Dedifferentiated amniotic fluid mesenchymal stem cell (primary cell): Measurements from ENCODE around the gene SUPT6H.
"Not testable (repeated sequence)": the region's sequence is repeated elsewhere in the genome, so short reads cannot be mapped to it uniquely, and the experiment has no call there.

Experiments used
- DNase-seq: peaks from one replicate; pipeline ENCODE4 v3.0.0-alpha.2; 2016; ENCODE audit errors: extremely low spot score

The SUPT6H gene

GRCh38 chr17:28719021-28719433, 57.0 kb downstream of the SUPT6H start:
- DNase-seq, result no peak

- no peak for DNase-seq
Measured at GRCh38 chr17:28720247-28720996, 58.4 kb downstream of the SUPT6H start.

- not testable (repeated sequence) for DNase-seq
Measured at GRCh38 chr17:28720997-28721329, 59.0 kb downstream of the SUPT6H start.

- DNase-seq, result no peak
Measured at GRCh38 chr17:28722417-28723158, 60.6 kb downstream of the SUPT6H start.

GRCh38 chr17:28723159-28723835, 61.3 kb downstream of the SUPT6H start:
- no peak for DNase-seq

GRCh38 chr17:28723836-28724499, 62.0 kb downstream of the SUPT6H start:
- not testable (repeated sequence) for DNase-seq

- DNase-seq, result no peak
Measured at GRCh38 chr17:28724500-28725165, 62.6 kb downstream of the SUPT6H start.

GRCh38 chr17:28725166-28725659, 63.2 kb downstream of the SUPT6H start:
- no peak for DNase-seq

GRCh38 chr17:28725660-28726225, 63.7 kb downstream of the SUPT6H start:
- peak; percentile 45 for DNase-seq

- no peak for DNase-seq
Measured at GRCh38 chr17:28726226-28726626, 64.2 kb downstream of the SUPT6H start, which contains the start of gene TLCD1. Gene TLCD1 (minus strand): TSS chr17:28726233. CDS start chr17:28726097, 136 bp downstream.

- DNase-seq, result peak; percentile 90
Measured at GRCh38 chr17:28726627-28727491, 64.9 kb downstream of the SUPT6H start.

- DNase-seq, result peak; percentile 98
Measured at GRCh38 chr17:28728364-28729200, 66.6 kb downstream of the SUPT6H start, which contains the start of gene NEK8. Gene NEK8 (plus strand): TSS chr17:28728788. CDS start chr17:28728814, 26 bp downstream.

GRCh38 chr17:28729950-28730330, 67.9 kb downstream of the SUPT6H start:
- DNase-seq, result no peak

GRCh38 chr17:28733346-28733745, 71.3 kb downstream of the SUPT6H start:
- DNase-seq, result no peak

GRCh38 chr17:28734712-28735241, 72.8 kb downstream of the SUPT6H start:
- no peak for DNase-seq

- no peak for DNase-seq
Measured at GRCh38 chr17:28735242-28735722, 73.3 kb downstream of the SUPT6H start.

- not testable (repeated sequence) for DNase-seq
Measured at GRCh38 chr17:28735913-28736769, 74.1 kb downstream of the SUPT6H start.

- DNase-seq, result no peak
Measured at GRCh38 chr17:28737316-28737715, 75.3 kb downstream of the SUPT6H start.
